ENCODE measurements around the gene TAF3. TPM values are rescaled to one million over a fixed set of nuclear protein-coding genes. Genes with fewer than 3 reads are reported as not detected.

Gene TAF3
- total RNA-seq, 1 donor from 2014 or later = 12.7 TPM

DNA sequence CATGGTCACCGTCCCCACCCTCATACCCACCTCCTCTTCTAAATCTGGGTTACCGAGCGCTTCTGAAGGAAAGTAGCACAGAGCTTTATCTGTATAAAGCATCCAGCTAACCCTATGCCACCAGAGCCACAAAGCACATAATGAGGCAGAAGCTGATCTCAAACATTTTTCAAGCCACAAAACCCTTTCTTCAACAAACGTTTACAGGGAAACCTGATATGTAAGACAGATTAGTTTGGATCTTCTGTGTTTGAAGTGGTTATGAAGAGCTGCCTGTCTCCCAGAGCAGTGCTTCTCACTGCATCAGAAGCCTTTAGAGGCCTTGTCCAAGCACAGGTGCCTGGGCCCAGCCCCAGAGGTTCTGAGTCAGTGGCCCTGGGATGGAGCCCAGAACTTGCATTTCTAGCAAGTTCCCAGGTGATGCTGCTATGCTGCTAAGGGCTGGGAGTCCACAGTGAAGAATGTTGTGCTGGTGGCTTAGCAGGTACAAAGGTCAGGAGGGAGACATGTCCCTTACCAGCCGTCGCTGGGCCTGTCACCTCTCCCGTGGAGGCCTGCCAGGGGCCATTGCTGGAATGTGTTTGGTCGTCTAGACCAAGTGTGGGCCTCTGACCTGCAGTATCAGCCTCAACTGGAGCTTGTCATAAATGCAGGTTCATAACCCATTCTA, 90.4 kb downstream of the TAF3 start:
- no peaks in the 10 kb centered on the region for H3K27me3 ChIP-seq (ENCODE audit: low read depth)
- no peaks in the 10 kb centered on the region for H3K36me3 ChIP-seq
- intact Hi-C loops (cut with micrococcal nuclease) = no loop called here
- no peak for TF ChIP-seq CTCF (IDR thresholded peaks at IDR 0.05; ENCODE audit: borderline replicate concordance)
- H3K4me1 ChIP-seq = peaks cover 19% of the 10 kb centered on the region
- no peaks in the 10 kb centered on the region for H3K9me3 ChIP-seq (replicated peaks)
- H3K4me3 ChIP-seq = no peak overlapping the region
- no peak for DNase-seq
- H3K27ac ChIP-seq (replicated peaks) = no peak overlapping the region

- Histone ChIP-seq H3K27me3 (ENCODE audit: low read depth) (no peaks in the 10 kb centered on the region), H3K27ac (replicated peaks) (no peak overlapping the region), H3K9me3 (replicated peaks) (no peaks in the 10 kb centered on the region), H3K4me1 (peaks cover 19% of the 10 kb centered on the region), H3K36me3 (no peaks in the 10 kb centered on the region), H3K4me3 (no peak overlapping the region)
- intact Hi-C loops (cut with micrococcal nuclease) = no loop called here
- TF ChIP-seq CTCF (IDR thresholded peaks at IDR 0.05; ENCODE audit: borderline replicate concordance) = no peak
- DNase-seq = no peak
Measured at GRCh38 chr10:7913126-7913872, 95.0 kb downstream of the TAF3 start.

DNA sequence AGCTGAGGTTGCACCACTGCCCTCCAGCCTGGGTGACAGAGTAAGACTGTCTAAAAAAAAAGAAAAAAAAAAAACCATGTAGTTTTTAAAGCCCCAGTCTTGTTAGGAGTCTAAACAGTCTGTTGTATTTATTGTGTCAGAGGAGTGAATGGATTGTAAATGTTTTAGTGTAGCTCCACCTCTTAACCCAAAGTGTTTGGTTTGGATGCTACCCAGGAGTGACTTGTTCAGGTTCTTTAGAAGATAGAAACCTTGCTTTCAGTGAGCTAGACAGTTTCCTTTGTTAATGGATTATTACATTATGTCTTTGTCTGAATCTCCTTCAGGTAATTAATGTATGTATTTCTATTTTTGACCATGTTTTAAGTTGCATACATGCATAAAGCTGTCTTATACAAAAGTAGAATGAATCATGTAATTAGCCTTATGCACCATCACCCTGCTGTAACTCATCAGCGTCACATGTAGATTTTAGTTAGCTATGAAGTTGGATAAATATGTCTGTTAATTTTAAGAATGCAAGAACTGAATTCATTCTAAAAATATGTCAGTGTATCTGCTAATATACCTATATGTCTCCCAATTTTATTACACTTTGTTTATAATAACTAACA, 97.7 kb downstream of the TAF3 start:
- Histone ChIP-seq H3K36me3 (no peaks in the 10 kb centered on the region), H3K9me3 (replicated peaks) (no peaks in the 10 kb centered on the region), H3K4me3 (no peak overlapping the region), H3K27me3 (ENCODE audit: low read depth) (no peaks in the 10 kb centered on the region), H3K27ac (replicated peaks) (no peak overlapping the region), H3K4me1 (peaks cover 12% of the 10 kb centered on the region)
- DNase-seq = no peak
- intact Hi-C loops (cut with micrococcal nuclease) = no loop called here
- TF ChIP-seq CTCF (IDR thresholded peaks at IDR 0.05; ENCODE audit: borderline replicate concordance) = no peak

DNA sequence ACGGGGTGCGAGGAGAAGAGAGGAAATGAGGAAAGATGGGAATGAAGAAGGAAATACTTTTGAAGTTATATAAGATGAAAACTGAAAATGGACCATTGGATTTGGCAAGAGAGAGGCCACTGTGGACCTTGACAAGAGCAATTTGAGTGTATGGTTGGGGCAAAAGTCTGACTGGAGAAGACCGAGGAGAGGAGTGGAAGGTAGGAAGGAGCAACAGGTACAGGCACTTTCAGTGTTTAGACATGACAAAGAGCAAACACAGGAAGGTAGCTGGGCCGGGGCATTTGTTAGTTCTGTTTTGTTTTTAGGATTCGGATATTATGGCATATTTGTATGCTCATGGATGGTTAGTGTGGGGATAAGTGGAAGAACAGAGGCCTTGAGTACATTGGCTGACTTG, 99.4 kb downstream of the TAF3 start:
- no peaks in the 10 kb centered on the region for H3K27me3 ChIP-seq (ENCODE audit: low read depth)
- H3K4me1 ChIP-seq = peaks cover 14% of the 10 kb centered on the region
- DNase-seq = no peak
- H3K27ac ChIP-seq (replicated peaks) = no peak overlapping the region
- H3K9me3 ChIP-seq (replicated peaks) = no peaks in the 10 kb centered on the region
- H3K36me3 ChIP-seq = no peaks in the 10 kb centered on the region
- H3K4me3 ChIP-seq = no peak overlapping the region
- no peak for TF ChIP-seq CTCF (IDR thresholded peaks at IDR 0.05; ENCODE audit: borderline replicate concordance)
- intact Hi-C loops (cut with micrococcal nuclease) = no loop called here

GRCh38 chr10:7922707-7923106, 104.4 kb downstream of the TAF3 start:
- Histone ChIP-seq H3K27ac (replicated peaks) (no peak overlapping the region), H3K36me3 (no peaks in the 10 kb centered on the region), H3K9me3 (replicated peaks) (no peaks in the 10 kb centered on the region), H3K27me3 (ENCODE audit: low read depth) (no peaks in the 10 kb centered on the region), H3K4me1 (peaks cover 4% of the 10 kb centered on the region), H3K4me3 (no peak overlapping the region)
- no peak for DNase-seq
- intact Hi-C loops (cut with micrococcal nuclease) = no loop called here
- TF ChIP-seq CTCF (IDR thresholded peaks at IDR 0.05; ENCODE audit: borderline replicate concordance) = no peak
